Thymus (tissue), 11 donors: ENCODE measurements around the gene NUS1. TPM values are rescaled to one million over a fixed set of nuclear protein-coding genes. Genes with fewer than 3 reads are reported as not detected.
"Not testable (repeated sequence)": the region's sequence is repeated elsewhere in the genome, so short reads cannot be mapped to it uniquely, and the experiment has no call there.

ENCODE experiments used
- DNase-seq, 9 donors: peaks; one replicate each; pipeline ENCODE4 v3.0.0-alpha.2; 2013; ENCODE audit warnings: low spot score in 9 of 9, low read depth in 6 of 9, missing footprints in 1 of 9
- H3K27ac ChIP-seq, 2 donors: one replicate each; pipeline ENCODE4 v1.5.1; 2013; ENCODE audit warnings: control low read depth in 1 of 2, low read depth in 1 of 2, low read length in 1 of 2, mild to moderate bottlenecking in 1 of 2, moderate library complexity in 1 of 2
- H3K27me3 ChIP-seq, 2 donors: one replicate each; pipeline ENCODE4 v1.5.1; 2013; ENCODE audit warnings: low read length in 1 of 2; ENCODE audit not compliant: control insufficient read depth in 2 of 2, insufficient read depth in 1 of 2
- H3K36me3 ChIP-seq, 2 donors: one replicate each; pipeline ENCODE4 v1.5.1; 2013; ENCODE audit warnings: low read length in 1 of 2, mild to moderate bottlenecking in 1 of 2, moderate library complexity in 1 of 2; ENCODE audit not compliant: control insufficient read depth in 2 of 2, insufficient read depth in 2 of 2
- H3K4me1 ChIP-seq, 2 donors: one replicate each; pipeline ENCODE4 v1.5.1; 2013; ENCODE audit warnings: low read length in 2 of 2; ENCODE audit not compliant: control insufficient read depth in 2 of 2, insufficient read depth in 2 of 2
- H3K4me3 ChIP-seq, 2 donors: one replicate each; pipeline ENCODE4 v1.5.1; 2013; ENCODE audit warnings: low read length in 2 of 2, control low read depth in 1 of 2, mild to moderate bottlenecking in 1 of 2
- H3K9me3 ChIP-seq, 2 donors: one replicate each; pipeline ENCODE4 v1.5.1; 2013; ENCODE audit warnings: low read length in 1 of 2, mild to moderate bottlenecking in 1 of 2; ENCODE audit not compliant: control insufficient read depth in 2 of 2, insufficient read depth in 1 of 2
- WGBS: extraction: QIAGEN DNeasy Blood & Tissue Kit; methylation state at CpG from one replicate; pipeline ENCODE4 v1.1.7; 2013; 5-methylcytosine and 5-hydroxymethylcytosine counted together
- polyA plus RNA-seq: library from polyadenylated mRNA; stranded (reverse); fragments of 200-250 nt; gene quantifications from one replicate; pipeline ENCODE4 v1.2.3, GENCODE V29; 2013
- total RNA-seq: library from RNA; stranded (reverse); fragments of 120-200 nt; gene quantifications from one replicate; pipeline ENCODE4 v1.2.4, GENCODE V29; 2013
- donor health status: healthy.

NUS1 gene
- total and polyA plus RNA-seq, 2 donors, result 10.0 to 25.1 TPM

DNA sequence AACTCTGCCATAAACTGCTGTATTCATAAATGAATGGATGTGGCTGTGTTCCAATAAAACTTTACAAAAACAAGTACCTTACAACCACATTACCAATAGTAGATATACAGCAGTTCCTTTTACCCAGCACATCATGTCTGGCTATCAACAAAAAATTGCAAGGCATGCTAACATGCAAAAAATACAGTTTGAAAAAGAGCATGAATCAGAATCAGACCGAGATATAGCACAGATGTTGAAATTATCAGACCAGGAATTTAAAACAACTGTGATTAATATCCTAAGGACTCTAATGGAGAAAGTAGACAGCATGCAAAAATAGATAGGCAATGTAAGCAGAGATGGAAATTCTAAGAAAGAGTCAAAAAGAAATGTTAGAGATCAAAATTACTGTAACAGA, 8.4 kb upstream of the NUS1 start:
- Histone ChIP-seq H3K4me3 (no peak overlapping the region), H3K36me3 (no peaks in the 10 kb centered on the region), H3K9me3 (peaks cover 0 to 6% of the 10 kb centered on the region in 2 donors), H3K27ac (no peak overlapping the region), H3K27me3 (no peaks in the 10 kb centered on the region), H3K4me1 (no peaks in the 10 kb centered on the region)
- DNase-seq, result no peak
- WGBS, result 94% methylated on average over 1 of the region's 1 CpG

DNA sequence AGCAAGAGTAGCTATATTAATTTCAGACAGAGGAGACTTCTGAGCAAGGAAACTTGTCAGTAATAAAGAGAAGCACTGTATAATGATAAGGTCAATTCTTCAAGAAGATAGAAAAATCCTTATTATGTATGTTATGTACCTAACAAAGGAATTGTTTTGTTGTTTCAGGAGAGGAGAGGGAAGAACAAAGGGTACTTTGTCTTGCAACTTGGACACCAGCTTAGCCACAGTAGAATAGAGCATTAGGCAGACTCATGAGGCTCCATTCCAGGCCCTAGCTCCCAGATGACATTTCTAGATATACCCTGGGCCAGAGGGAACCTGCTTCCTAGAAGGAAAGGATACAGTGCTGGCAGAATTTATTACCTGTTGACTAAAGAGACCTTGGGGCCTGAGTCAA, 6.5 kb upstream of the NUS1 start:
- no peak overlapping the region for H3K4me3 ChIP-seq
- H3K9me3 ChIP-seq, result peaks cover 0 to 6% of the 10 kb centered on the region in 2 donors
- H3K27ac ChIP-seq, result no peak overlapping the region
- DNase-seq, result no peak
- H3K4me1 ChIP-seq, result no peaks in the 10 kb centered on the region
- H3K27me3 ChIP-seq, result no peaks in the 10 kb centered on the region
- no peaks in the 10 kb centered on the region for H3K36me3 ChIP-seq

DNA sequence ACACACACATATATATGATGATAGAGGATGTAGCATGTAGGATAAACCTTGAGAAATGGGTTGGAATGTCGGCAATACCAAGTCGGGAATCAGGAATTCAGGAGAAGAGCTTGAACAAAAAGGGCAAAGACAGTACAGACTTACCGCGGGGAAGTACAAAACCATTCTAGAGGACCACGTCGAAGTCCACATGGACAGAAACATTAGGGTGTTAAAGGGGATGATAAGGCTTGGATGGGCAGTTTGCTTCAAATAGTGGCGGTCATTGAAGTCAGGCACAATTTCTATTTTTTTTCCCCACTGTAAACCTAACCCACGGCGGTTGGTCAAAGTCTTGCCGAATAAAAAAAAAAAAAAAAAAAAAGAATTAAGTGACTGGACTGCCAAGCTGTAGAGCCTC, 766 bp upstream of the NUS1 start:
- no peak for DNase-seq
- Histone ChIP-seq H3K27ac (no peak overlapping the region), H3K4me1 (peaks cover 11 to 14% of the 10 kb centered on the region in 2 donors), H3K27me3 (no peaks in the 10 kb centered on the region), H3K4me3 (peak overlapping the region; percentile 50 to 55), H3K36me3 (peaks cover 0 to 2% of the 10 kb centered on the region in 2 donors), H3K9me3 (peaks cover 0 to 6% of the 10 kb centered on the region in 2 donors)
- 78% methylated on average over 10 of the region's 10 CpGs for WGBS

DNA sequence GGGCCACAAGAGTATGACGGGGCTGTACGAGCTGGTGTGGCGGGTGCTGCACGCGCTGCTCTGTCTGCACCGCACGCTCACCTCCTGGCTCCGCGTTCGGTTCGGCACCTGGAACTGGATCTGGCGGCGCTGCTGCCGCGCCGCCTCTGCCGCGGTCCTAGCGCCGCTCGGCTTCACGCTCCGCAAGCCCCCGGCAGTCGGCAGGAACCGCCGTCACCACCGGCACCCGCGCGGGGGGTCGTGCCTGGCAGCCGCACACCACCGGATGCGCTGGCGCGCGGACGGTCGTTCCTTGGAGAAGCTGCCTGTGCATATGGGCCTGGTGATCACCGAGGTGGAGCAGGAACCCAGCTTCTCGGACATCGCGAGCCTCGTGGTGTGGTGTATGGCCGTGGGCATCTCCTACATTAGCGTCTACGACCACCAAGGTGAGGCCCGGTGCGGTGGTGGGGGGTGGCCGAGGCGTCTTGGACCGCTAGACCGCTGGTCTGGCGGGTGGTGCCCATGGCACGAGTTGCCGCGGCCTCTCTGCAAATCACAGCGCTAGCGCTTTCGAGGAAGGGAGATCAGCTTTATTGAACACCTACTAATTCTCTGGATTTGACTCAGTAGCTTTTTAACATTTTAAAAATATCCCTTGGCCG, 511 bp downstream of the NUS1 start:
- under 1% methylated on average over 48 of the region's 62 CpGs for WGBS
- not testable (repeated sequence) for H3K36me3 ChIP-seq, H3K27me3 ChIP-seq, H3K9me3 ChIP-seq
- peak overlapping the region; percentile 55 to 67 for H3K4me3 ChIP-seq
- peak overlapping the region; percentile 31 to 43 for H3K27ac ChIP-seq
- H3K4me1 ChIP-seq, result peaks cover 11 to 14% of the 10 kb centered on the region in 2 donors
- DNase-seq, result peak in 2 of 9 donors; percentile 12 to 30

DNA sequence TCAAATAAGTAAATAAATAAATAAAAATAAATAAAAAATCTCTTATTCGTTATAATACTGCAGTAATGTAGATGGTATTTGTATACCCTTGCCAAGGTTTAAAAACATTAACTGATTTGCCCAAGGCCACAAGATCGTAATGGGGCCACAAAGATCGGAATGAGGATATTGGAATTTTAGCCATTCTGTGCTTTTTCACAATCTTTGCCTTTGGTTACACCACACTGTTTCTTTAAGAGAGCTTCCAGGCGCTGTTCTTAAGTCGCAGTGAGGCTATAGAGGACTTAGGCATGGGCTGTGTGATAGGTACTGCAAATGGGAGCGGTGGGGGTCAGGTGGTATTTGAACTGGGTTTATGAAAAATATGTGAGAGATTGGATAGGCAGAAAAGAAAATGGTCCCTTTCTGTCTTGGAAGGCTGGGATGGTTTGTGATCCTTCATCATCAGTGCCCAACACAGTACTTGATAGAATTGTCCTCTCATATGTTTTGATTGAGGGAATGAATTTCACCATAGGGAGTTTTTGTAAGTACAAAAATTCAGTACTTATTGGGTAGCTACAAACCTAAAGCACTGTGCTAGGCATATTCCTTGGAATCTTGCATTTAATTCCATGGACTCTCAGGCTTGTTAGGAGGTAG, 1.4 kb downstream of the NUS1 start:
- peaks cover 11 to 14% of the 10 kb centered on the region in 2 donors for H3K4me1 ChIP-seq
- peak overlapping the region; percentile 28 to 67 for H3K4me3 ChIP-seq
- H3K9me3 ChIP-seq, result no peaks in the 10 kb centered on the region
- H3K36me3 ChIP-seq, result peaks cover 0 to 4% of the 10 kb centered on the region in 2 donors
- DNase-seq, result no peak
- WGBS, result 83% methylated on average over 6 of the region's 6 CpGs
- H3K27me3 ChIP-seq, result no peaks in the 10 kb centered on the region
- H3K27ac ChIP-seq, result no peak overlapping the region

DNA sequence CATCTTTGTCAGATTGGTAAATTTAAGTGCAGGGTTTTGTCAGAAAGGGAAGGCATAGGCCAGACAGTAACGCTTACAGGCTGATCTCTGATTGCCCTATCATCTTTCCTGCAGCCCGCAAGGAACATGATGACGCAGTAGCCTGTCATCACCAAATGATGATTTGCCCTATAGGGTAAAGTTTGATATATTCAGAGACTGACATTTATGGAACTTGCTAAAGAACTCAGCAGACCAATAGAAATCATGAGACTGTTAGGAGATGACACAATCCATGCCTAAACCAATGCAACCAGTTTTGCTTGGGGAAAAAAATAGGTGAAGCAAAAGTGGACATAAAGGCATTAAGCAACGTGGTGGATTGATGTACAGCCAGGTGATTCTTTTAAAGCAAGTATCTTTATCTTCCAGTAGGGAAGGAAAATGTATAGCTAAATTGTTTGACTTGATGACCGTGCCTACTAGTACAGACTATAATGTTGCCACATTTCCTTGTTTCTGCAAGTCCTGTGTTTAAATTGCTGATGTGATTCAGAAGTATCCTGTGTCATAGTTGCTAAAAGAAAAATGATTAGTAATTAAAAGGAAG, 2.4 kb downstream of the NUS1 start:
- WGBS, result 92% methylated on average over 5 of the region's 5 CpGs
- DNase-seq, result no peak
- Histone ChIP-seq H3K4me3 (no peak overlapping the region), H3K27ac (peak overlapping the region in 1 of 2 donors; percentile 5), H3K4me1 (peaks cover 11 to 14% of the 10 kb centered on the region in 2 donors), H3K9me3 (no peaks in the 10 kb centered on the region), H3K27me3 (no peaks in the 10 kb centered on the region), H3K36me3 (peaks cover 0 to 4% of the 10 kb centered on the region in 2 donors)

DNA sequence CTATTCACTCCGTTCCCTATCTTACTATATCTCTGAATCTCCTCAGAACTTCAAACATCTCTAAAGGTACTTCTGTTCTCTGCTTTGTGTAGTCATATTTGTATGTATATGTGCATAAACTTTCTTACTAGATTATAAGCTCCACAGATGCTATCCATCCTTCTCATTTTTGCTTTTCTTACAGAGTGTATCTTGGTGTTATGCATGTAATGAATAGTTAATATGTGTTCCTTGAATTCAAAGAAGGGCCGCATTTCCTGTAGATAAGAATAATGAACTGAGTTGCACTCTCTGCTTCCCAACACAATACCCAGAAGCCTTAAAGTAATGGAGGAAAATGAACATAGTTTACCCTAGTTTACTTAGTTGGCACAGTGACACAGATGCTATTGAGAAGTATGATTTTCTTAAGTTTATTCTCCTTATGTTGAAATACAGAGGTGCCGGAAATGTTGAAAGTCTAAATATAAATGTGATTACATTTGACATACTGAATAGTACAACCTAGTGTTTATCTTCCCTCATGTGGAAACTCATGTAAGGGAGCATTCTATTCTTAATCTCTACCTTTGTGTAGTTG, 6.0 kb downstream of the NUS1 start:
- H3K9me3 ChIP-seq, result no peaks in the 10 kb centered on the region
- 76% methylated on average over 3 of the region's 3 CpGs for WGBS
- no peak overlapping the region for H3K27ac ChIP-seq
- peaks cover 0 to 4% of the 10 kb centered on the region in 2 donors for H3K36me3 ChIP-seq
- no peaks in the 10 kb centered on the region for H3K27me3 ChIP-seq
- no peak overlapping the region for H3K4me3 ChIP-seq
- peaks cover 6 to 11% of the 10 kb centered on the region in 2 donors for H3K4me1 ChIP-seq
- DNase-seq, result no peak

DNA sequence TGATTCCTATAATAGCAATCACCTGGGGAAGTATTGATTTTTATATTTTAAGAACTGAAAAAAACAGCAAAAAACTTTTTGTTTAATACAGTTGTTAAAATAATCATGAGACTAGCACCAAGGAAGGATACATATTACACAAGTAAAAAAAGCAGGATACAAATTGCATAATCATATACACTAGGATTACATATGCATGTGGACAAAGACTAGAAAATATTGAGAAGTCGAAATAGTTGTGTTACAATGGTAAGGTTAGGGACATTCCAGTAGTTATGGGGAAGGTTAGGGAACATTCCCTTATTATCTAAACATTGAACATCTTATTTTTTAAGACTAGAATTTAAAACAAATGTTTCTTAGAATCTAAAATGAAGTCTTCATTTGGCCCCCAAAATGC, 9.5 kb downstream of the NUS1 start:
- Histone ChIP-seq H3K36me3 (no peaks in the 10 kb centered on the region), H3K4me1 (no peaks in the 10 kb centered on the region), H3K4me3 (no peak overlapping the region), H3K9me3 (no peaks in the 10 kb centered on the region), H3K27ac (no peak overlapping the region), H3K27me3 (no peaks in the 10 kb centered on the region)
- DNase-seq, result no peak
- WGBS, result 94% methylated on average over 1 of the region's 1 CpG

DNA sequence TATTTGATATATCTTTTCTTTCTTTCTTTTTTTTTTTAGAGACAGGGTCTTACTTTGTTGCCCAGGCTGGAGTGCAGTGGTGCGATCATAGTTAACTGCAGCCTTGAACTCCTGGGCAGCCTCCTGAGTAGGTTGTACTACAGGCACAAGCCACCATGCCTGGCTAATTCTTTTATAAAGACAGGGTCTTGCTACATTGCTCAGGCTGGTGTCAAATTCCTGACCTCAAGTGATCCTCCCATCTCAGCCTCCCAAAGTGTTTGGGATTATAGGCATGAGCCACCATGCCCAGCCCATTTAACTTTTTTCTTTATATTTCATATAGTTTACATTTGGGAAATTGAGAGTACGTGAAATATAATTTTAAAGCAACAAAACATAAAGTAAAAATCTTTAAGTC, 10.1 kb downstream of the NUS1 start:
- whole genome bisulfite sequencing, result 98% methylated on average over 2 of the region's 2 CpGs
- H3K4me1 ChIP-seq, result no peaks in the 10 kb centered on the region

More for the DNA sequence above, 10.1 kb downstream of the NUS1 start:
- no peaks in the 10 kb centered on the region for H3K27me3 ChIP-seq
- no peaks in the 10 kb centered on the region for H3K9me3 ChIP-seq
- no peak overlapping the region for H3K4me3 ChIP-seq
- no peak overlapping the region for H3K27ac ChIP-seq
- no peaks in the 10 kb centered on the region for H3K36me3 ChIP-seq
- no peak for DNase-seq
